PC-3 (cell line): ENCODE data around the gene C19orf47. TPM values are rescaled to one million over a fixed set of nuclear protein-coding genes. Genes with fewer than 3 reads are reported as not detected.

Source experiments
- ATAC-seq: fragments of 200-7000 bp; cut with Tn5 transposase; 2 replicates; pipeline ENCODE4 v1.9.1; 2020; ENCODE audit warnings: mild to moderate bottlenecking, moderate library complexity
- BruUV-seq: library from RNA; stranded (reverse); fragments of 400-500 nt; replicated peaks from 2 replicates; lab custom pipeline; 2021; lab: Mats Ljungman, UMichigan
- CTCF ChIA-PET: fragments of 300-600 bp; sonication (Branson Sonifier 250); formaldehyde crosslinking; loops from one replicate; lab custom pipeline; 2022; ENCODE audit warnings: antibody characterized with exemption; lab: Charles Lee
- POLR2A ChIA-PET: fragments of 300-600 bp; sonication (Branson Sonifier 250); formaldehyde crosslinking; loops from one replicate; lab custom pipeline; 2022; ENCODE audit warnings: antibody characterized with exemption; ENCODE audit not compliant: unreplicated experiment; lab: Charles Lee
- DNase-seq: peaks from one replicate; pipeline ENCODE4 v3.0.0-alpha.2; 2015
- H2AFZ ChIP-seq: fragments of 300-600 bp; sonication (generic); 2 replicates; pipeline ENCODE4 v1.6.0; 2016; ENCODE audit warnings: antibody characterized with exemption, low read length
- H3F3A ChIP-seq: fragments of 300-600 bp; sonication (generic); one replicate; pipeline ENCODE4 v1.6.0; 2017; ENCODE audit warnings: antibody characterized with exemption, low read length, control low read depth, mild to moderate bottlenecking; ENCODE audit not compliant: unreplicated experiment
- H3K27ac ChIP-seq: fragments of 300-600 bp; sonication (generic); 2 replicates; pipeline ENCODE4 v1.5.1; 2016; ENCODE audit warnings: mild to moderate bottlenecking, low read length
- H3K27me3 ChIP-seq: fragments of 300-600 bp; sonication (generic); 2 replicates; pipeline ENCODE4 v1.6.1; 2016; ENCODE audit warnings: low read length, mixed read lengths
- H3K36me3 ChIP-seq: fragments of 300-600 bp; sonication (generic); 2 replicates; pipeline ENCODE4 v1.6.1; 2016; ENCODE audit warnings: low read depth, mixed run types, low read length, mixed read lengths
- H3K4me1 ChIP-seq: fragments of 300-600 bp; sonication (generic); 2 replicates; pipeline ENCODE4 v1.5.1; 2016; ENCODE audit warnings: low read length; ENCODE audit not compliant: insufficient read depth
- H3K4me2 ChIP-seq: fragments of 300-600 bp; sonication (generic); 2 replicates; pipeline ENCODE4 v1.6.0; 2016; ENCODE audit warnings: low read length
- H3K4me3 ChIP-seq: fragments of 300-600 bp; sonication (generic); 2 replicates; pipeline ENCODE4 v1.5.1; 2016; ENCODE audit warnings: mild to moderate bottlenecking, low read length, mixed read lengths
- H3K79me2 ChIP-seq: fragments of 300-600 bp; sonication (generic); 2 replicates; pipeline ENCODE4 v1.6.1; 2017; ENCODE audit warnings: low read length, mixed read lengths
- H3K9ac ChIP-seq: fragments of 300-600 bp; sonication (generic); 2 replicates; pipeline ENCODE4 v1.6.0; 2016; ENCODE audit warnings: mild to moderate bottlenecking, low read length
- H3K9me2 ChIP-seq: fragments of 300-600 bp; sonication (generic); replicated peaks from 2 replicates; pipeline ENCODE4 v1.6.1; 2016; ENCODE audit warnings: mixed run types, low read length, mixed read lengths
- H3K9me3 ChIP-seq: fragments of 300-600 bp; sonication (generic); 2 replicates; pipeline ENCODE4 v1.6.1; 2016; ENCODE audit warnings: low read length, mixed read lengths
- H4K20me1 ChIP-seq: fragments of 300-600 bp; sonication (generic); 2 replicates; pipeline ENCODE4 v1.6.1; 2016; ENCODE audit warnings: low read length, mixed read lengths
- EZH2 ChIP-seq: fragments of 300-600 bp; sonication (generic); IDR thresholded peaks from one replicate; pipeline ENCODE4 v1.6.1; 2017; ENCODE audit warnings: antibody characterized with exemption, mild to moderate bottlenecking, low read length; ENCODE audit not compliant: unreplicated experiment
- EZH2phosphoT487 ChIP-seq: fragments of 300-600 bp; sonication (generic); IDR thresholded peaks from 2 replicates; pipeline ENCODE4 v1.6.1; 2018; ENCODE audit warnings: mild to moderate bottlenecking, antibody characterized with exemption, low read length, borderline replicate concordance
- intact Hi-C: fragments of 100-400 bp; cut with micrococcal nuclease; formaldehyde crosslinking; loops from 2 replicates; pipeline ENCODE4 v1.9.0; 2023
- total RNA-seq: library from RNA; depleted of rRNA; stranded (reverse); fragments of >200 nt; gene quantifications from 2 replicates; pipeline ENCODE4 v1.2.3, GENCODE V29; 2014
- TF ChIP-seq, protein P1 (sequence below): fragments of 300-600 bp; sonication (generic); conservative IDR thresholded peaks from 2 replicates; pipeline ENCODE4 v1.5.1; 2017; ENCODE audit warnings: antibody characterized with exemption, low read depth, mild to moderate bottlenecking, low read length

Gene C19orf47
- total RNA-seq, 1 experiment from 2014 or later: 13.9 TPM

DNA sequence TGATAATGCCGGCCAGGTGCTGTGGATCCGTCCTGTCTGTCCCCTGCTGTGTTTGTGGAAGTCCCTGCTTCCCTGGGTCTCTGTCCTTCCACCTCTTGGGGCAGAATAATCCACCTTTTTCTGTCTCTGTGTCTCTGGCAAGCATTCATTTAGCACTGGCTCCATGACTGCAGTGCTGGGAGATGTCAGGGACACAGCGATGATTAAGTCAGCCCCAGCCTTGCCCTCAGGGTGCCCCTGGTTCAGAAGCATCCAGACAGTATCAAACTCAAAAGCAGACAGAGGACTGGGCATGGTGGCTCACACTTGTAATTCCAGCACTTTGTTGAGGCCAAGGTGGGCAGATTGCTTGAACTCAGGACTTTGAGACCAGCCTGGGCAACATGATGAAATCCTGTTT lies 40.3 kb upstream of the C19orf47 start:
- no peaks in the 10 kb centered on the region for H3K27me3 ChIP-seq
- no TSS peak for BruUV-seq
- H3K9me2 ChIP-seq: no peaks in the 10 kb centered on the region
- no peak overlapping the region for H3K4me3 ChIP-seq
- H3K4me1 ChIP-seq: peaks cover 10% of the 10 kb centered on the region; the same call in 1 of the 2 replicates
- no peak overlapping the region for H3K27ac ChIP-seq
- no peak overlapping the region for H2AFZ ChIP-seq
- TF ChIP-seq, protein P1, sequence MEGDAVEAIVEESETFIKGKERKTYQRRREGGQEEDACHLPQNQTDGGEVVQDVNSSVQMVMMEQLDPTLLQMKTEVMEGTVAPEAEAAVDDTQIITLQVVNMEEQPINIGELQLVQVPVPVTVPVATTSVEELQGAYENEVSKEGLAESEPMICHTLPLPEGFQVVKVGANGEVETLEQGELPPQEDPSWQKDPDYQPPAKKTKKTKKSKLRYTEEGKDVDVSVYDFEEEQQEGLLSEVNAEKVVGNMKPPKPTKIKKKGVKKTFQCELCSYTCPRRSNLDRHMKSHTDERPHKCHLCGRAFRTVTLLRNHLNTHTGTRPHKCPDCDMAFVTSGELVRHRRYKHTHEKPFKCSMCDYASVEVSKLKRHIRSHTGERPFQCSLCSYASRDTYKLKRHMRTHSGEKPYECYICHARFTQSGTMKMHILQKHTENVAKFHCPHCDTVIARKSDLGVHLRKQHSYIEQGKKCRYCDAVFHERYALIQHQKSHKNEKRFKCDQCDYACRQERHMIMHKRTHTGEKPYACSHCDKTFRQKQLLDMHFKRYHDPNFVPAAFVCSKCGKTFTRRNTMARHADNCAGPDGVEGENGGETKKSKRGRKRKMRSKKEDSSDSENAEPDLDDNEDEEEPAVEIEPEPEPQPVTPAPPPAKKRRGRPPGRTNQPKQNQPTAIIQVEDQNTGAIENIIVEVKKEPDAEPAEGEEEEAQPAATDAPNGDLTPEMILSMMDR: no peak
- TF ChIP-seq EZH2: no peak
- no peak for TF ChIP-seq EZH2phosphoT487
- DNase-seq (no peak), ATAC-seq (no peak)
- no peaks in the 10 kb centered on the region for H3F3A ChIP-seq
- CTCF ChIA-PET: no interaction called here
- POLR2A ChIA-PET: no interaction called here
- no peaks in the 10 kb centered on the region for H3K9me3 ChIP-seq
- H3K9ac ChIP-seq: no peak overlapping the region
- no peaks in the 10 kb centered on the region for H3K79me2 ChIP-seq
- H3K4me2 ChIP-seq: no peak overlapping the region
- H4K20me1 ChIP-seq: no peaks in the 10 kb centered on the region
- intact Hi-C loops: no loop called here
- no peaks in the 10 kb centered on the region for H3K36me3 ChIP-seq

DNA sequence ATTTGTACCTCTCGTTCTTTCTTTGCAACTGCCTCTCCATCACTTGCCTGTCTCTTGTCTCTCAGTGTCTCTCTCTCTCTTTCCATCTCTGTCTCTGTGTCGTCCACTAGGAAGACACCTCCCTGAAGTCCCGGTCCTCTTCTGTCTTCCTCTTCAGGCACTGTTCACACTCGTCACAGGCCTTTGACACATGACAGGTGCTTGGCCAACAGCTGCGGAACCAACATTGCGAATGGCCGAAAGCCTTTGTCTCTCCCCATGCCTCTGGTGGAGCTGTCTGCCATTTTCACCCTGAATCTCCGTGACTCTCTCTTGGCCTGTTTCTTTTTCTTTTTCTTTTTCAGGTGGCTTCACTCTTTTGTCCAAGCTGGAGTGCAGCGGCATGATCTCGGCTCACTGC lies 39.0 kb upstream of the C19orf47 start:
- POLR2A ChIA-PET: no interaction called here
- no peak overlapping the region for H3K4me3 ChIP-seq
- no peak for ATAC-seq
- no peaks in the 10 kb centered on the region for H3K27me3 ChIP-seq
- no TSS peak for BruUV-seq
- intact Hi-C loops: no loop called here
- H3K4me2 ChIP-seq: no peak overlapping the region
- no peak overlapping the region for H2AFZ ChIP-seq
- no peaks in the 10 kb centered on the region for H3K9me3 ChIP-seq
- no peaks in the 10 kb centered on the region for H3K9me2 ChIP-seq
- TF ChIP-seq EZH2 (no peak), EZH2phosphoT487 (no peak)
- TF ChIP-seq, protein P1: no peak
- CTCF ChIA-PET: no interaction called here
- H3K36me3 ChIP-seq: no peaks in the 10 kb centered on the region
- no peaks in the 10 kb centered on the region for H4K20me1 ChIP-seq
- no peak for DNase-seq
- no peaks in the 10 kb centered on the region for H3F3A ChIP-seq
- H3K27ac ChIP-seq: no peak overlapping the region
- H3K79me2 ChIP-seq: no peaks in the 10 kb centered on the region
- H3K9ac ChIP-seq: no peak overlapping the region
- H3K4me1 ChIP-seq: no peaks in the 10 kb centered on the region

DNA sequence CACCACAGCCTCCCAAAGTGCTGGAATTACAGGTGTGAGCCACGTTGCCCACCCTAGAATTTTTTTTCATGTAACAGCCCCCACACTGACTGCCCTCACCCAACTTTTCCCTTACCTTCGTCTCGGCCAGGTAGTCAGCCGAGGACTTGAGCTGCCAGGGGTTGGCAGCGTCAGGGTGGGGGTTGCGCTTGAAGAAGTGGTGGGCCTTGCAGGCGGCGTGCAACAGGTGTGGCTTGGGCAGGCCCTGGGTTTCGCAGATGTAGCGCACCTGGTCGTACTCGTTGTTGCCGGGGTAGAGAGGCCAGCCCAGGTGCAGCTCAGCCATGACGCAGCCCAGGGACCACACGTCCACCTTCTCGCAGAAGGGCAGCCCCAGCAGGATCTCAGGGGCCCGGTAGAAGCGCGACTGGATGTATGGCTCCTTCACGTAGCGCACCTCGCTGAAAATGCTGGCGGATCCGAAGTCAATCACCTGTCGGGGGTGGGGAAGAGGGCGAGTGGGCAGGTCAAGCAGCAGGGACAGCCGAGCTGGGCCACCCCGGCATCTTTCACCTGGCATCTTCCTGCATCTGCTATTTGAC lies 35.6 kb upstream of the C19orf47 start:
- Histone ChIP-seq H2AFZ (no peak overlapping the region), H3K4me3 (no peak overlapping the region), H3K9me3 (no peaks in the 10 kb centered on the region), H3K36me3 (no peaks in the 10 kb centered on the region), H3K4me2 (no peak overlapping the region), H3K9ac (no peak overlapping the region), H3K79me2 (no peaks in the 10 kb centered on the region), H3K9me2 (no peaks in the 10 kb centered on the region), H3F3A (no peaks in the 10 kb centered on the region), H3K27ac (no peak overlapping the region), H3K4me1 (no peaks in the 10 kb centered on the region), H3K27me3 (no peaks in the 10 kb centered on the region), H4K20me1 (no peaks in the 10 kb centered on the region)
- no TSS peak for BruUV-seq
- intact Hi-C loops: no loop called here
- no peak for TF ChIP-seq EZH2phosphoT487
- TF ChIP-seq, protein P1: no peak
- no peak for DNase-seq
- CTCF ChIA-PET: no interaction called here
- POLR2A ChIA-PET: no interaction called here
- no peak for ATAC-seq
